A673 (cell line): Measurements from ENCODE around the gene USP10.

Source experiments
- EZH2 ChIP-seq: fragments of 200-600 bp; sonication (generic); IDR thresholded peaks from 2 replicates; pipeline ENCODE4 v1.6.1; 2017; ENCODE audit warnings: borderline replicate concordance, low read depth, mild to moderate bottlenecking, mixed read lengths, antibody characterized with exemption, low read length; ENCODE audit not compliant: poor library complexity, severe bottlenecking
- TF ChIP-seq, protein P1 (sequence below): fragments of 300-800, 200-600 bp; sonication (generic); conservative IDR thresholded peaks from 2 replicates; pipeline ENCODE4 v1.5.1; 2017; ENCODE audit warnings: low read depth, mild to moderate bottlenecking, antibody characterized with exemption, low read length, moderate library complexity, mixed read lengths

DNA sequence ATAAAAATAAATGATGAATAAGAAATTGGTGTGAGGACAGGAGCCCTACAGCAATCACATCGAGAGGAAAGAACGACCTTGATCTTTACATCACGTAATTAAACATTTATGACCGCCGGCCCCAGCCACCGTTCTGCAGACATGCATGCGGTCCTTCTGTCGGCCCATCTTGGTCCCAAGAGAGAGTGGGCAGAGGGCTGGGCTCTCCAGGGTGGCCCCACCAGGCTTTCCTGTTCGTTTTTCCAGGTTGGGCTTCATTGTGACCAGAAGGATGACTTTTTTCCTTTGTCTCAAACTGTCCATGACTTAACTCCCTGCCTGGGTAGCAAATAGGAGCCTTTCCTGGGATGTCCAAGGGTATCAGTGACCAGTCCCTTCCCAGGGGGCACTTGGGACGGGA is 116.7 kb downstream of the USP10 start:
- TF ChIP-seq, protein P1, sequence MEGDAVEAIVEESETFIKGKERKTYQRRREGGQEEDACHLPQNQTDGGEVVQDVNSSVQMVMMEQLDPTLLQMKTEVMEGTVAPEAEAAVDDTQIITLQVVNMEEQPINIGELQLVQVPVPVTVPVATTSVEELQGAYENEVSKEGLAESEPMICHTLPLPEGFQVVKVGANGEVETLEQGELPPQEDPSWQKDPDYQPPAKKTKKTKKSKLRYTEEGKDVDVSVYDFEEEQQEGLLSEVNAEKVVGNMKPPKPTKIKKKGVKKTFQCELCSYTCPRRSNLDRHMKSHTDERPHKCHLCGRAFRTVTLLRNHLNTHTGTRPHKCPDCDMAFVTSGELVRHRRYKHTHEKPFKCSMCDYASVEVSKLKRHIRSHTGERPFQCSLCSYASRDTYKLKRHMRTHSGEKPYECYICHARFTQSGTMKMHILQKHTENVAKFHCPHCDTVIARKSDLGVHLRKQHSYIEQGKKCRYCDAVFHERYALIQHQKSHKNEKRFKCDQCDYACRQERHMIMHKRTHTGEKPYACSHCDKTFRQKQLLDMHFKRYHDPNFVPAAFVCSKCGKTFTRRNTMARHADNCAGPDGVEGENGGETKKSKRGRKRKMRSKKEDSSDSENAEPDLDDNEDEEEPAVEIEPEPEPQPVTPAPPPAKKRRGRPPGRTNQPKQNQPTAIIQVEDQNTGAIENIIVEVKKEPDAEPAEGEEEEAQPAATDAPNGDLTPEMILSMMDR = no peak
- no peak for TF ChIP-seq EZH2
